H1 (cell line): ENCODE data around the gene ARHGEF19. TPM values are rescaled to one million over a fixed set of nuclear protein-coding genes. Genes with fewer than 3 reads are reported as not detected.

Experiments used
- BCL11A ChIP-seq, 2 experiments: IDR thresholded peaks; one replicate each; pipeline ENCODE4 v1.6.1; 2011; ENCODE audit warnings: low read depth in 2 of 2, low read length in 2 of 2, mild to moderate bottlenecking in 2 of 2
- CBX5 ChIP-seq: fragments of 300-800, 300-1000 bp; sonication (generic); IDR thresholded peaks from 2 replicates; pipeline ENCODE4 v1.7.1; 2016; ENCODE audit warnings: antibody characterized with exemption, low read length, low read depth
- CBX8 ChIP-seq: fragments of 300-800, 300-1000 bp; sonication (generic); IDR thresholded peaks from 2 replicates; pipeline ENCODE4 v1.7.1; 2016; ENCODE audit warnings: low read depth, low read length, borderline replicate concordance
- CHD1 ChIP-seq: IDR thresholded peaks from 2 replicates; pipeline ENCODE4 v1.6.1; 2012; ENCODE audit warnings: low read depth, low read length, improper control_type of control experiment
- CTBP2 ChIP-seq: IDR thresholded peaks from 2 replicates; pipeline ENCODE4 v1.7.0; 2011; ENCODE audit warnings: borderline replicate concordance, mild to moderate bottlenecking, moderate library complexity, mixed read lengths, low read length; ENCODE audit not compliant: insufficient read depth, insufficient read length
- EGR1 ChIP-seq: IDR thresholded peaks from 2 replicates; pipeline ENCODE4 v1.6.1; 2011; ENCODE audit warnings: low read depth, low read length, borderline replicate concordance
- EZH2 ChIP-seq: fragments of 200-600 bp; sonication (generic); IDR thresholded peaks from 2 replicates; pipeline ENCODE4 v1.7.1; 2012; ENCODE audit warnings: low read depth, mild to moderate bottlenecking, moderate library complexity, low read length, inconsistent platforms; ENCODE audit not compliant: severe bottlenecking
- FOSL1 ChIP-seq: IDR thresholded peaks from 2 replicates; pipeline ENCODE4 v1.6.1; 2011; ENCODE audit warnings: mild to moderate bottlenecking, low read depth, low read length, moderate library complexity; ENCODE audit not compliant: insufficient read depth
- HDAC6 ChIP-seq: IDR thresholded peaks from one replicate; pipeline ENCODE4 v1.7.1; 2012; ENCODE audit warnings: low read depth, mild to moderate bottlenecking, inconsistent platforms, low read length, moderate library complexity
- NRF1 ChIP-seq: IDR thresholded peaks from 2 replicates; pipeline ENCODE4 v1.6.1; 2011; ENCODE audit warnings: mild to moderate bottlenecking, low read depth, low read length, improper control_type of control experiment
- PHF8 ChIP-seq: fragments of 200-600 bp; sonication (generic); conservative IDR thresholded peaks from 2 replicates; pipeline ENCODE4 v1.7.1; 2012; ENCODE audit warnings: low read depth, mild to moderate bottlenecking, inconsistent platforms, low read length, moderate library complexity
- POLR2A ChIP-seq, 2 experiments: IDR thresholded peaks; 1 replicate in 1 of 2; 2 replicates in 1 of 2; pipeline ENCODE4 v1.6.1; 2011; ENCODE audit warnings: low read depth in 2 of 2, low read length in 2 of 2, mild to moderate bottlenecking in 2 of 2; ENCODE audit errors: control extremely low read depth in 1 of 2
- RAD21 ChIP-seq, 2 experiments: IDR thresholded peaks in 1 of 2; conservative IDR thresholded peaks in 1 of 2; 2 replicates each; pipeline ENCODE4 v1.6.1; 2011; ENCODE audit warnings: low read depth in 2 of 2, low read length in 2 of 2, improper control_type of control experiment in 1 of 2, inconsistent platforms in 1 of 2, mild to moderate bottlenecking in 1 of 2, moderate library complexity in 1 of 2
- SAP30 ChIP-seq: fragments of 300-600 bp; sonication (generic); IDR thresholded peaks from 2 replicates; pipeline ENCODE4 v1.7.1; 2012; ENCODE audit warnings: low read length, moderate library complexity, mild to moderate bottlenecking, inconsistent platforms; ENCODE audit not compliant: insufficient read depth, insufficient replicate concordance
- SIN3A ChIP-seq, 2 experiments: IDR thresholded peaks in 1 of 2; conservative IDR thresholded peaks in 1 of 2; 2 replicates each; pipeline ENCODE4 v1.6.1; 2011 to 2012; ENCODE audit warnings: low read length in 2 of 2, improper control_type of control experiment in 1 of 2, low read depth in 1 of 2, mild to moderate bottlenecking in 1 of 2
- SIX5 ChIP-seq: IDR thresholded peaks from 2 replicates; pipeline ENCODE4 v1.6.1; 2011; ENCODE audit warnings: mild to moderate bottlenecking, low read depth, low read length
- SP2 ChIP-seq: IDR thresholded peaks from 2 replicates; pipeline ENCODE4 v1.6.1; 2012; ENCODE audit warnings: mild to moderate bottlenecking, low read length, inconsistent platforms
- SP4 ChIP-seq: IDR thresholded peaks from 2 replicates; pipeline ENCODE4 v1.6.1; 2012; ENCODE audit warnings: low read length, inconsistent platforms
- SRF ChIP-seq: IDR thresholded peaks from 2 replicates; pipeline ENCODE4 v1.6.1; 2011; ENCODE audit warnings: mild to moderate bottlenecking, low read depth, low read length, moderate library complexity
- SUZ12 ChIP-seq: fragments of 200-600 bp; sonication (generic); IDR thresholded peaks from 2 replicates; pipeline ENCODE4 v1.6.1; 2012; ENCODE audit warnings: mild to moderate bottlenecking, inconsistent platforms, low read length, moderate library complexity, mixed read lengths
- TAF1 ChIP-seq: IDR thresholded peaks from 2 replicates; pipeline ENCODE4 v1.6.1; 2011; ENCODE audit warnings: mild to moderate bottlenecking, low read depth, low read length
- TEAD4 ChIP-seq: IDR thresholded peaks from 2 replicates; pipeline ENCODE4 v1.6.1; 2012; ENCODE audit warnings: low read depth, low read length, inconsistent platforms, mixed read lengths
- polyA plus RNA-seq, 7 experiments: library from polyadenylated mRNA; depleted of rRNA in 3 of 7; stranded (reverse) in 5 of 7; unstranded in 2 of 7; fragments of >200 nt in 5 of 7; fragments of 200-250 nt in 2 of 7; gene quantifications; 1 replicate in 5 of 7; 2 replicates in 1 of 7; 4 replicates in 1 of 7; pipeline versions ENCODE4 v1.2.1 to v1.2.3, GENCODE V29; 2011 to 2013; ENCODE audit warnings: missing spikeins in 2 of 7, mixed read lengths in 2 of 7
- total RNA-seq: library from RNA; stranded (reverse); fragmentation: NEBNext Ultra II Directional; extraction: Animal tissue kit (Norgen Biotek cat#: 25700); gene quantifications from 2 replicates; pipeline ENCODE4 v1.2.1, GENCODE V29; 2021
- TF ChIP-seq, protein P1 (sequence below): IDR thresholded peaks from 2 replicates; pipeline ENCODE4 v1.6.1; 2011; ENCODE audit warnings: low read length, improper control_type of control experiment

ARHGEF19 gene
- total and polyA plus RNA-seq, 2 of the 8 experiments (the other 6 are each of a cell fraction or from before 2014, with no cell fraction given), result 47.5 to 56.4 TPM

DNA sequence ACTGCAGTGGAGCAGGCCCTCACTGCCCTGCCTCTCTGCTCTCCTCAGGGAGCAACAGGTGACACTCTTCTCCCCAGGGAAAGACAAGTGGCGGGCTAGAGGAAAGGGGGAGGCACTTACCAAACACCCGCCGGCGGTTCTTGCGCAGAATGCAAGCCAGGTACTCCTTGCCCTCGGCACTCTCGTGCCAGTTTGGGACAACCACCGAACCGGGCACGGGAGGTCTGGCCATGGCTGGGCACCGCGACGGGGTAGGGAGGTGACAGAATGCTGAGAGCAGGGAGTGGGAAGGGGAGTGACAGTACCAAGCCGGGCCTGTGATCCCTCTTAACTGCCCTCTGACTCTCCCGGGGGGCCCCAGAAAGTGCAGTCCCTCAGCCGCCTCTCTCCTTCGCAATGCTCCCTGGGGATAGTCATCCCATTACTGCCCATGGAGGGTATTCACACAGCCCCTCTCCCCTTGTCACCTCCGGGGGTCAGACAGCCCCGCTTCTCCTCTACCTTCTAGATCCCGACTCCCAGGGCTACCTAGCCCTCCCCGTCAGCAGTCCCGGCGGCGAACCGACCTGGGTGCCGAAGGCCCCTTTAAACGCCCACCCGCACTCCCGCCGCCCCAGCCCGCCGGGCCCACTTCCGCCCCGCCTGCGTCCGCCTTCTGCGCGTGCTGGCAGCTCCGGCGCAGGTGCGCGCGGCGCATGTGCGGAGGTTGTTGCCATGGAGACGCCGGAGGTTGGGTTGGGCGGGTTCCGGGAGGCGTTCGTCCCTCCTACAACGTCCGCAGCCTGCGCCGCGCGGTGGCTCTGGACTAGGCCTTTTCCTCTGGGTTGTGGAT is 24.3 kb upstream of the ARHGEF19 start, which contains the start of gene CPLANE2 (continued):
- TF ChIP-seq CBX8 (no peak), PHF8 (no peak), SUZ12 (no peak), HDAC6 (no peak), SIX5 (no peak), EZH2 (no peak), SP2 (no peak), FOSL1 (peak; percentile 55; the same call in 1 of the 2 replicates), RAD21 (IDR thresholded peaks at IDR 0.05 in 1 of 2, conservative IDR thresholded peaks at IDR 0.05 in 1 of 2; ENCODE audit: low read depth in 2 of 2, low read length in 2 of 2) (no peak), NRF1 (peak; percentile 82), EGR1 (no peak), CHD1 (no peak), TEAD4 (no peak), SRF (no peak), SIN3A (conservative IDR thresholded peaks at IDR 0.05 in 1 of 2, IDR thresholded peaks at IDR 0.05 in 1 of 2; ENCODE audit: low read depth in 1 of 2, low read length in 2 of 2) (peak; percentile 27 to 52; a peak in 3 of 4 replicates), CBX5 (no peak), POLR2A (IDR thresholded peaks at IDR 0.05; ENCODE audit: control extremely low read depth in 1 of 2, low read depth in 2 of 2, low read length in 2 of 2) (peak in 1 of 2 experiments; percentile 20; a peak in 1 of 3 replicates), SP4 (no peak), CTBP2 (no peak), SAP30 (peak; percentile 71), BCL11A (IDR thresholded peaks at IDR 0.05; ENCODE audit: low read depth in 2 of 2, low read length in 2 of 2) (no peak), TAF1 (peak; percentile 43; the same call in 1 of the 2 replicates)
- TF ChIP-seq, protein P1, sequence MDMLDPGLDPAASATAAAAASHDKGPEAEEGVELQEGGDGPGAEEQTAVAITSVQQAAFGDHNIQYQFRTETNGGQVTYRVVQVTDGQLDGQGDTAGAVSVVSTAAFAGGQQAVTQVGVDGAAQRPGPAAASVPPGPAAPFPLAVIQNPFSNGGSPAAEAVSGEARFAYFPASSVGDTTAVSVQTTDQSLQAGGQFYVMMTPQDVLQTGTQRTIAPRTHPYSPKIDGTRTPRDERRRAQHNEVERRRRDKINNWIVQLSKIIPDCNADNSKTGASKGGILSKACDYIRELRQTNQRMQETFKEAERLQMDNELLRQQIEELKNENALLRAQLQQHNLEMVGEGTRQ, result no peak
